DMS153 (cell line): Measurements from ENCODE around the gene ZNF140.
A peak's percentile ranks its signal among the peaks of the same experiment; 100 is the strongest.

ENCODE experiments used
- DNase-seq: peaks from one replicate; lab custom pipeline; 2025; lab: John Stamatoyannopoulos, UW

Gene ZNF140

GRCh38 chr12:133130038-133130807 lies 49.5 kb downstream of the ZNF140 start, which contains the start of the genes ZNF10 and ZNF891:
Gene ZNF10, plus strand, starts transcription at chr12:133130627. Its CDS starts 13,866 bp downstream, at chr12:133144493.
Gene ZNF891, minus strand, starts transcription at chr12:133130274. Its CDS starts 8,356 bp downstream, at chr12:133121918.
- peak; percentile 90 for DNase-seq

DNA sequence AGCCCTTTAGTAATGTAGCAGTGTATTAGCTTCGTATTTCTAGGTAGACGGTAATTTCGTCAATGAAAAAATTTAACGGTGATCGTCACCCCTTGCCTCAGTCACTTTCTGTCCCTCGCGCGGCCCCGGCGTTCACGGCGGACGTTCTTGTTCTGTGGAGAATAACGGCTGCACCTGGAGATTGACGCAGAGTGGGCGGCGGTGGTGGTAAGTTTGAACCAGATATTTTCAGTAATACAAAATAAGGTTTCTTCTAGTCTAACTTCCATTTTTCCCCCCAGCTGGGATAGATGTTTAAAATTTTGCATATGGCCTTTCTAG lies 50.0 kb downstream of the ZNF140 start:
- peak; percentile 43 for DNase-seq

DNA sequence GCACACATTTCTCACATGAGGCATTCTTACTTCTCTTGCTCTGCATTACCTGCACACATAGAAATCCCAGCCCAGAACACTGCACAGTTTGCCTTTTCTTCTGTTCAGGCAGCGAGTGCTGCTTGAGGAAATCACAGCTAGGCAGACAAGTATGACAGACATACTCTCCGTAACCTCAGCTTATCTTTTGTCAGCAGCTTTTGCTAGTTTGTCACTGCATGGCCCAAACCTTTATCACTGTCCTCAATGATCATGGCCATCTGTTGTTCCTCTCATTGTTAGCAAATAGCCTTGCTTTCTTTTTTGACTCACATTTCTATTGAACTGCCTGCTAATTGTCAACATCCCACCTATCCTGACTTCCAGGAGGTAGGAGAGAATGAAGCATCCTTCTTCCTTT lies 55.0 kb downstream of the ZNF140 start:
- no peak for DNase-seq

DNA sequence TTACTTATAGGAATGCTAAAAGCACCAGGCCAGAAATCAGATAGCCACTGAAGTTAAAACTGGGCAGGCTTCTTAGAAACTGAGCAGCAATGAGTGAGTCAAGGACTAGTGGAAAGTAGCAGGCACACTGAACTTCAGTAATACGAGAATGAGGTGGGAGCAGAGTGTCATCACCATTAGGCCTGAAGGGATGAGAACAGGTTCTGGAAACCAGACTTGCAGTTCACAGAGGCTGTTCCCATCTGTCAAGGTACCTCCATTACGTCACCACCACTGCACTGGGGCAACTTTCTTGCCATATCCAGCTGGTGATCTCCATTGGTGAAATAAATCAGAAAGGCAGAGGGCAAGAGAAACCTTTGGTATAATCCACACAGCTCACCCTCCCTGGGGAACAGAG lies 65.3 kb downstream of the ZNF140 start:
- DNase-seq: no peak

DNA sequence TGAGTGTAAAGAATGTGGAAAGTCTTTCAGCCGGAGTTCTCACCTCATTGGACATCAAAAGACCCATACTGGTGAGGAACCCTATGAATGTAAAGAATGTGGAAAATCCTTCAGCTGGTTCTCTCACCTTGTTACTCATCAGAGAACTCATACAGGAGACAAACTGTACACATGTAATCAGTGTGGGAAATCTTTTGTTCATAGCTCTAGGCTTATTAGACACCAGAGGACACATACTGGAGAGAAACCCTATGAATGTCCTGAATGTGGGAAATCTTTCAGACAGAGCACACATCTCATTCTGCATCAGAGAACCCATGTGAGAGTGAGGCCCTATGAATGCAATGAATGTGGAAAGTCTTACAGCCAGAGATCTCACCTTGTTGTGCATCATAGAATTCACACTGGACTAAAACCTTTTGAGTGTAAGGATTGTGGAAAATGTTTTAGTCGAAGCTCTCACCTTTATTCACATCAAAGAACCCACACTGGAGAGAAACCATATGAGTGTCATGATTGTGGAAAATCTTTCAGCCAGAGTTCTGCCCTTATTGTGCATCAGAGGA lies 75.5 kb downstream of the ZNF140 start:
- no peak for DNase-seq
